ENCODE data around the gene SPATS1.

- no peak for TF ChIP-seq CTCF (IDR thresholded peaks at IDR 0.05 in 4 of 5, conservative IDR thresholded peaks at IDR 0.05 in 1 of 5)
- TF ChIP-seq POLR2A (IDR thresholded peaks at IDR 0.05): no peak
These were observed 9.1 kb upstream of the SPATS1 start for GRCh38 chr6:44333273-44333919.

Data from gastrocnemius medialis (tissue), 4 donors.